Measurements from ENCODE around the gene LONRF2. TPM values are rescaled to one million over a fixed set of nuclear protein-coding genes. Genes with fewer than 3 reads are reported as not detected.

The LONRF2 gene
- total RNA-seq, 5 donors from 2014 or later (not counting 1 experiment from before 2014, with no cell fraction given), result 0.19 to 0.30 (median 0.29) TPM; not detected in 1

DNA sequence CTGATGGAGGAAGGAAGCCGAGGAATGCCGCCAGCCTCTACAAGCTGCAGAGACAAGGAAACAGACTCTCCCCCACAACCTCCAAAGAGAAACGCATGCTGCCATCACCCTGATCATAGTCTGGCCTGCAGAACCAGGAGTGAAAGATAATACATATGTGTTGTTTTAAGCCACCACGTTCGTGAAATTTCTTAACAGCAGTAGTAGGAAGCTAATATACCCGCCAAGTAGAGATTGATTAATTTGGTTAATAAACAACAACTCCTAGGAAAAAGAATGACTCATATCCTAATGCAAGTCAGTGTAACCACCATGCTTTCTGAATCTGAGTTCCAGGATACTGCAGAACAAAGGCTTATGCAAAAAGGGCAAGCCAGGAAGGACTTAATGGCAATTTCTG is 36.6 kb downstream of the LONRF2 start:
- no peaks in the 10 kb centered on the region for H3K9me3 ChIP-seq
- Mint-ChIP-seq H3K27me3 (peaks cover 6 to 13% of the 10 kb centered on the region in 2 donors), H3K9me3 (no peaks in the 10 kb centered on the region), H3K36me3 (no peaks in the 10 kb centered on the region), H3K27ac (no peak overlapping the region), H3K4me1 (no peaks in the 10 kb centered on the region), H3K4me3 (no peak overlapping the region)
- ChIA-PET POLR2A (no interaction called here), CTCF (no interaction called here)
- H3K27ac ChIP-seq (ENCODE audit: low read length), result no peak overlapping the region
- no peaks in the 10 kb centered on the region for H3K36me3 ChIP-seq (ENCODE audit: control insufficient read depth in 2 of 2, extremely low read depth in 1 of 2, insufficient read depth in 1 of 2, low read length in 1 of 2)
- no peaks in the 10 kb centered on the region for H3K4me1 ChIP-seq (ENCODE audit: control insufficient read depth in 1 of 2, extremely low read depth in 1 of 2, insufficient read depth in 2 of 2, low read length in 2 of 2)
- WGBS (ENCODE audit: insufficient coverage), result no CpG with 5 or more reads among the region's 6 CpGs
- ATAC-seq (replicated peaks in 1 of 4) (no peak), DNase-seq (no peak)
- no peaks in the 10 kb centered on the region for H3K27me3 ChIP-seq (replicated peaks in 1 of 2; ENCODE audit: control insufficient read depth in 2 of 2, extremely low read depth in 1 of 2, insufficient read depth in 2 of 2, low read length in 1 of 2)
- no peak overlapping the region for H3K4me3 ChIP-seq (ENCODE audit: control insufficient read depth in 1 of 2, extremely low read depth in 1 of 2, low read length in 1 of 2)

DNA sequence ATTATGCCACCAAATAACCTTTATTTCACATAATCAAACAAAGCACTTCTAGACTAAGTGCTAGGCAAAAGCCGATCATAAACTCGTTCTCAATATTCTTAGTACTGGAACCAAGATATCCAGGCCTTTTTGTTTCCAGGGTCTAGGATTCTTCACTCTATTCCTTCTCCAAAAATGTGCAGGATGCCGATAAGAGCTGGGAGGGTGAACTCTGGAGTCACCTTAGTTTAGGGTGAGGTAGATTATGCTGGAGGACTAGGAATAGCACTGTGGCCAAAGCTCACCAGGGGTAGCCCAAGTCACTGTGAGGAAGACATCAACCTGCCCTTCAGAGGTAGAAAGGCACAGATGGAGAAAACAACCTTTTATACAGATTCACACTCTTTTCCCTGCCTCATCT is 37.3 kb downstream of the LONRF2 start:
- DNase-seq, result no peak
- H3K36me3 ChIP-seq (ENCODE audit: control insufficient read depth in 2 of 2, extremely low read depth in 1 of 2, insufficient read depth in 1 of 2, low read length in 1 of 2), result no peaks in the 10 kb centered on the region
- no peak overlapping the region for H3K4me3 Mint-ChIP-seq
- H3K36me3 Mint-ChIP-seq, result no peaks in the 10 kb centered on the region
- no peaks in the 10 kb centered on the region for H3K4me1 ChIP-seq (ENCODE audit: control insufficient read depth in 1 of 2, extremely low read depth in 1 of 2, insufficient read depth in 2 of 2, low read length in 2 of 2)
- POLR2A ChIA-PET, result no interaction called here
- H3K27me3 ChIP-seq (replicated peaks in 1 of 2; ENCODE audit: control insufficient read depth in 2 of 2, extremely low read depth in 1 of 2, insufficient read depth in 2 of 2, low read length in 1 of 2), result no peaks in the 10 kb centered on the region
- no CpG with 5 or more reads among the region's 3 CpGs for WGBS (ENCODE audit: insufficient coverage)
- no peak overlapping the region for H3K4me3 ChIP-seq (ENCODE audit: control insufficient read depth in 1 of 2, extremely low read depth in 1 of 2, low read length in 1 of 2)
- peaks cover 6 to 15% of the 10 kb centered on the region in 2 donors for H3K27me3 Mint-ChIP-seq
- no peak for ATAC-seq (replicated peaks in 1 of 4)
- CTCF ChIA-PET, result no interaction called here
- H3K9me3 Mint-ChIP-seq, result no peaks in the 10 kb centered on the region
- H3K27ac ChIP-seq (ENCODE audit: low read length), result no peak overlapping the region
- H3K9me3 ChIP-seq, result no peaks in the 10 kb centered on the region
- no peaks in the 10 kb centered on the region for H3K4me1 Mint-ChIP-seq
- H3K27ac Mint-ChIP-seq, result no peak overlapping the region

DNA sequence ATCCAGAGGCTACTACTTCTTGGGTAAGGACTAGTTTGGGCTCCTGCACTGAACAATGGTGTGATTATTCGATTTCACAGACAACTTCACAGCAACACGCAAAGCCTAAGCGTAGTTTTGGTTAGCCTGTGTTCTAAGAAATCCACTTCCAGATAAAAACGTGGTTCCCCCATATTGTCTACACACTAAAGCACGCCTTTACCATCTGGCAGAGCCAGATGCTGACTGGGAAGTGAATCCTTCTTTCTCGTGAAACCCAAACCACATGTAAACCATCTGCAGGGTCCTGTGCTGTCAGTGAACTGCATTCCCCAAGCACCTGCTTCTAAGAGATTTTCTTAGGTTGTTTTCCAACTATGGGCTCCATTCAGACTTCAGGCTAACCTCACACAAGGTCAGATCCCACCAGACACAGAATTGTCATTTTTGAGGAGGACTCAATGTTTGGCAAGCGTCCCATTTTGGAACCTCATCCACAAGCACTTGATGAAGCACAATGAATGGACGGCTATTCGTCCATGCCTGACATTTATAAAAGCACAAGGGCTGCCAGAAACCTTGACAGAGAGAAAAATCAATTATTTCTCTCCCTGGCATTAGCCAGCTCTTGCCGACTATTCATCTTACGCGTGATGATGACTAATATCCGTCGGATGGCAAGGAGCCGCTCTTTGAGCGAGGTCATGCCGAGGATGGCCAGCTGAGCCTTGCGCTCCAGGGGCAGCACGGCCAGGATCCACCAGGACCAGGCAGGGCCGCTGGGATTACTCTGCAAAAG is 38.4 kb downstream of the LONRF2 start:
- Histone ChIP-seq H3K27me3 (replicated peaks in 1 of 2; ENCODE audit: control insufficient read depth in 2 of 2, extremely low read depth in 1 of 2, insufficient read depth in 2 of 2, low read length in 1 of 2) (peaks cover 0 to 3% of the 10 kb centered on the region in 2 experiments), H3K4me3 (ENCODE audit: control insufficient read depth in 1 of 2, extremely low read depth in 1 of 2, low read length in 1 of 2) (no peak overlapping the region), H3K4me1 (ENCODE audit: control insufficient read depth in 1 of 2, extremely low read depth in 1 of 2, insufficient read depth in 2 of 2, low read length in 2 of 2) (no peaks in the 10 kb centered on the region), H3K36me3 (ENCODE audit: control insufficient read depth in 2 of 2, extremely low read depth in 1 of 2, insufficient read depth in 1 of 2, low read length in 1 of 2) (no peaks in the 10 kb centered on the region), H3K9me3 (no peaks in the 10 kb centered on the region), H3K27ac (ENCODE audit: low read length) (no peak overlapping the region)
- POLR2A ChIA-PET, result no interaction called here
- 74% methylated on average over 18 of the region's 20 CpGs for WGBS (ENCODE audit: insufficient coverage)
- Mint-ChIP-seq H3K36me3 (no peaks in the 10 kb centered on the region), H3K27me3 (peaks cover 11 to 24% of the 10 kb centered on the region in 2 donors), H3K4me3 (no peak overlapping the region), H3K27ac (no peak overlapping the region), H3K4me1 (no peaks in the 10 kb centered on the region), H3K9me3 (no peaks in the 10 kb centered on the region)
- DNase-seq, result no peak
- no peak for ATAC-seq (replicated peaks in 1 of 4)
- CTCF ChIA-PET, result no interaction called here

DNA sequence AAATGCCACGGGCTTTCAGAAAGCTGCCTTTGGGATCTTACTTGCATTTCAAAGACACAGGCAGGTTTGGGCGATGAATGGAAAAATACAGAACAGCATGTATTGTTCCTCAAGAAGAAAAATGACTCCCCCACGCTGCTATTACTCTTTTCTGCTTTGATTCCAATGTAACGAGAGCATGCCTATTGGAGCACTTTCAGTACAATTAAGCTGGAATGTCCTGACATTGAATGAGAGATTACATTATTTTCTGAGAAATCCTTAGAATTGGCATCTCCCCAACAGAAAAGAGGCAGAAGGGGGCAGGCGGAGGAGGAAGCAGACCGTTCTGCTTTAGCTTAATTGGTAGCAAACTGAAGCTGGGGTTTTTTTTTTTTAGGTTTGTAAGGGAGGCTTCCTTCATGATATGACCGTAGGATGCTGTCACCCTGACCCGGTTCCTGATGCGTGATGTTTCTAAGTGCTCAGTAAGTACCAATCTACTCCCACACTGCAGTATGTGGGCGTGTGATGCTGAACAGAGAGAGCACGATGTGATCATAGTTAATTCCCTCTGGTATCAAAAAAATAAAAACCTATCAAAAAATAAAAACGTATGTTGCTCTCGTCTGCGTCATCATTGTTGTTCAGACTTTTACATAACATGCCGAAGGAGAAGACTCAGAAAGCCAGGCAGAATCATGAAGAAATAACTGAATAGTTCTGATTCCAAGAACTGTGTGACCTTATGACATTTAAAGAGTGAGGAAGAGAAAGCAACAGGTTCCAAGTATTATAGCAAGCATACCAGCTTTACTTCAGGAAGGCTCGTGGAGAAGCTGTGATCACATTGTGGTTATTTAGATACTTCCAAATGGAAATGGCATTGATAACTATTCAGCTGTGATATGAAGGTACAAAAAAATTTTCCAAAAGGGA is 40.5 kb downstream of the LONRF2 start:
- Histone ChIP-seq H3K27me3 (replicated peaks in 1 of 2; ENCODE audit: control insufficient read depth in 2 of 2, extremely low read depth in 1 of 2, insufficient read depth in 2 of 2, low read length in 1 of 2) (peaks cover 0 to 6% of the 10 kb centered on the region in 2 experiments), H3K4me1 (ENCODE audit: control insufficient read depth in 1 of 2, extremely low read depth in 1 of 2, insufficient read depth in 2 of 2, low read length in 2 of 2) (no peaks in the 10 kb centered on the region), H3K27ac (ENCODE audit: low read length) (no peak overlapping the region), H3K36me3 (ENCODE audit: control insufficient read depth in 2 of 2, extremely low read depth in 1 of 2, insufficient read depth in 1 of 2, low read length in 1 of 2) (no peaks in the 10 kb centered on the region), H3K4me3 (ENCODE audit: control insufficient read depth in 1 of 2, extremely low read depth in 1 of 2, low read length in 1 of 2) (no peak overlapping the region), H3K9me3 (no peaks in the 10 kb centered on the region)
- no peak overlapping the region for H3K4me3 Mint-ChIP-seq
- peaks cover 9 to 44% of the 10 kb centered on the region in 2 donors for H3K27me3 Mint-ChIP-seq
- H3K27ac Mint-ChIP-seq, result no peak overlapping the region
- ChIA-PET CTCF (no interaction called here), POLR2A (no interaction called here)
- H3K4me1 Mint-ChIP-seq, result no peaks in the 10 kb centered on the region
- no peak for DNase-seq
- no peaks in the 10 kb centered on the region for H3K36me3 Mint-ChIP-seq
- H3K9me3 Mint-ChIP-seq, result no peaks in the 10 kb centered on the region
- WGBS (ENCODE audit: insufficient coverage), result 80% methylated on average over 3 of the region's 16 CpGs
- ATAC-seq (replicated peaks in 1 of 4), result no peak

DNA sequence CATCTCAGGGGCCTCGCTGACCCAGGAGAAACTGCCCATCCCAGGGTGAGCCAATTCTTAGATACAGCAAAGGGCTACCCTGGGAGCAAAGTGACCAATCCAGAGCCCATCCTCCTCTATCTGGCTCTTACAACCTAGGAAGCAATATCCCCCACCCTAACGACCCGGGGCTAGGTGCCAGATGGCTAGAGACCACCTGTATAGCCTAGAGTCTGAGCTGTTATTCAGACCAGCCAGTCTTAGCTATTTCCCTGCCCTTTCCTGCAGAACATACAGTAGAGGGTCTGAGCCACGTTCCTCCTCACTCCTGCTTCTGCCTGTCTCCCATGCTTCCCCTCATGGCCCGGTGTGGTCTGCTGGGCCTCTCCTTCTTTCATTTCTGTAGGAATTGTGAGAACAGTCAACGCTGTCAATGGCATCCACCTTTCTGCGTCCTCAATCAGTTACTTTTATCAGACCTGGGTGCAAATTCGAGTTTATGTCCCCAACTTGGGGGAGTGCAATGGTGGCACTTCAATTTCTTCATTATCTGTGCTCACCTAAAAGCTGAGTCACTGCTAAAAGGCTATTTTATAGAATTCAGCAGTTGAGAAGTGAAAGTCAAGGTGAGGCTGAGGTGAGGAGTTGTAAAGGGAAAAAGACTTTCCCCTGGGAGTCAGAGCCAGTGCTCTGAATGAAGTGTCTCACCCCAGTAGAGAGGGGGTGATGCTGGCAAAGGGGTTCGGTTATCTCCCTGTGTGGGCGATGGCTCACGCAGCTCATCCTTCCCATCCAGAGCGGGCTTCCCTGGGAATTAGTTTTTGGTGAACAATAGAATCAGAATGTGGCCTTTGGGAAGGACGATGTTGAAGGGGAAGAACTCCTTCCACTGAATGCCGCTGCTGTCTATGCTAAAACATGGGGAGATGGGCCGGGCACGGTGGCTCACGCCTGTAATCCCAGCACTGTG is 42.4 kb downstream of the LONRF2 start:
- Mint-ChIP-seq H3K36me3 (no peaks in the 10 kb centered on the region), H3K9me3 (no peaks in the 10 kb centered on the region), H3K27me3 (peaks cover 9 to 38% of the 10 kb centered on the region in 2 donors), H3K4me1 (no peaks in the 10 kb centered on the region), H3K4me3 (no peak overlapping the region), H3K27ac (no peak overlapping the region)
- no peak for DNase-seq
- ChIA-PET POLR2A (no interaction called here), CTCF (no interaction called here)
- 78% methylated on average over 10 of the region's 17 CpGs for WGBS (ENCODE audit: insufficient coverage)
- Histone ChIP-seq H3K27ac (ENCODE audit: low read length) (no peak overlapping the region), H3K27me3 (replicated peaks in 1 of 2; ENCODE audit: control insufficient read depth in 2 of 2, extremely low read depth in 1 of 2, insufficient read depth in 2 of 2, low read length in 1 of 2) (peaks cover 0 to 11% of the 10 kb centered on the region in 2 experiments), H3K9me3 (no peaks in the 10 kb centered on the region), H3K4me3 (ENCODE audit: control insufficient read depth in 1 of 2, extremely low read depth in 1 of 2, low read length in 1 of 2) (no peak overlapping the region), H3K36me3 (ENCODE audit: control insufficient read depth in 2 of 2, extremely low read depth in 1 of 2, insufficient read depth in 1 of 2, low read length in 1 of 2) (no peaks in the 10 kb centered on the region), H3K4me1 (ENCODE audit: control insufficient read depth in 1 of 2, extremely low read depth in 1 of 2, insufficient read depth in 2 of 2, low read length in 2 of 2) (no peaks in the 10 kb centered on the region)
- no peak for ATAC-seq (replicated peaks in 1 of 4)

DNA sequence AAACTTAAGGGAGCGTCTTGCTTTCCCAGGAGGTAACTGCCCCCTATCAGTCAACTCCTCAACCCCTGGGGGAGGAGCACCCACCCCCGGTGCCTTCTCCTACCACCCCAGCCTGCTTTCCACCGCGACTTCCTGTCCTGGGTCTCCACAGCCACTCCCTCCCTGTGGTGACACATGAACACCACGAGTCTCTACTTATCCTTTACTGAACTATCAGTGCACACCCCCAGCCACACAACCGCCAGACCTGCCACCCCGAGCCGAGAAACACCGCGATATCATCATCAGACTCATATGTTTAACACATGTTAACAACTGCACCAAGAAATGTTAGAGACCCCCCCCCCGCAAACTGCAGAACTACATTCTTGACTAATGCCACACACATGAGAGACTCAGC is 43.3 kb downstream of the LONRF2 start:
- 54% methylated on average over 11 of the region's 11 CpGs for WGBS (ENCODE audit: insufficient coverage)
- CTCF ChIA-PET, result no interaction called here
- H3K36me3 Mint-ChIP-seq, result no peaks in the 10 kb centered on the region
- no peaks in the 10 kb centered on the region for H3K9me3 Mint-ChIP-seq
- H3K27ac Mint-ChIP-seq, result peak overlapping the region in 1 of 2 donors; percentile 9
- POLR2A ChIA-PET, result no interaction called here
- peaks cover 9 to 41% of the 10 kb centered on the region in 2 donors for H3K27me3 Mint-ChIP-seq
- peaks cover 0 to under 1% (median 0%) of the 10 kb centered on the region in 3 donors for H3K4me1 Mint-ChIP-seq
- Histone ChIP-seq H3K4me3 (ENCODE audit: control insufficient read depth in 1 of 2, extremely low read depth in 1 of 2, low read length in 1 of 2) (no peak overlapping the region), H3K9me3 (no peaks in the 10 kb centered on the region), H3K27ac (ENCODE audit: low read length) (no peak overlapping the region), H3K27me3 (replicated peaks in 1 of 2; ENCODE audit: control insufficient read depth in 2 of 2, extremely low read depth in 1 of 2, insufficient read depth in 2 of 2, low read length in 1 of 2) (peaks cover 0 to 11% of the 10 kb centered on the region in 2 experiments), H3K36me3 (ENCODE audit: control insufficient read depth in 2 of 2, extremely low read depth in 1 of 2, insufficient read depth in 1 of 2, low read length in 1 of 2) (no peaks in the 10 kb centered on the region), H3K4me1 (ENCODE audit: control insufficient read depth in 1 of 2, extremely low read depth in 1 of 2, insufficient read depth in 2 of 2, low read length in 2 of 2) (no peaks in the 10 kb centered on the region)
- ATAC-seq (replicated peaks in 1 of 4) (peak in 1 of 4 experiments; percentile 32), DNase-seq (peak in 3 of 35 experiments; percentile 12 to 22 (median 17))
- H3K4me3 Mint-ChIP-seq, result no peak overlapping the region
